Posterior cingulate gyrus (tissue), 11 donors: ENCODE results near the gene OXLD1.
"Not testable (repeated sequence)": the region's sequence is repeated elsewhere in the genome, so short reads cannot be mapped to it uniquely, and the experiment has no call there.

Experiments
- DNase-seq, 10 donors: peaks; one replicate each; pipeline versions ENCODE4 v3.0.0 to v3.0.0-alpha.2; 2020 to 2021; ENCODE audit warnings: mixed read lengths in 3 of 10
- intact Hi-C: fragments of 100-400 bp; cut with DNase I; formaldehyde crosslinking; loops from one replicate; pipeline ENCODE4 v1.15.1; 2023

The OXLD1 gene

DNA sequence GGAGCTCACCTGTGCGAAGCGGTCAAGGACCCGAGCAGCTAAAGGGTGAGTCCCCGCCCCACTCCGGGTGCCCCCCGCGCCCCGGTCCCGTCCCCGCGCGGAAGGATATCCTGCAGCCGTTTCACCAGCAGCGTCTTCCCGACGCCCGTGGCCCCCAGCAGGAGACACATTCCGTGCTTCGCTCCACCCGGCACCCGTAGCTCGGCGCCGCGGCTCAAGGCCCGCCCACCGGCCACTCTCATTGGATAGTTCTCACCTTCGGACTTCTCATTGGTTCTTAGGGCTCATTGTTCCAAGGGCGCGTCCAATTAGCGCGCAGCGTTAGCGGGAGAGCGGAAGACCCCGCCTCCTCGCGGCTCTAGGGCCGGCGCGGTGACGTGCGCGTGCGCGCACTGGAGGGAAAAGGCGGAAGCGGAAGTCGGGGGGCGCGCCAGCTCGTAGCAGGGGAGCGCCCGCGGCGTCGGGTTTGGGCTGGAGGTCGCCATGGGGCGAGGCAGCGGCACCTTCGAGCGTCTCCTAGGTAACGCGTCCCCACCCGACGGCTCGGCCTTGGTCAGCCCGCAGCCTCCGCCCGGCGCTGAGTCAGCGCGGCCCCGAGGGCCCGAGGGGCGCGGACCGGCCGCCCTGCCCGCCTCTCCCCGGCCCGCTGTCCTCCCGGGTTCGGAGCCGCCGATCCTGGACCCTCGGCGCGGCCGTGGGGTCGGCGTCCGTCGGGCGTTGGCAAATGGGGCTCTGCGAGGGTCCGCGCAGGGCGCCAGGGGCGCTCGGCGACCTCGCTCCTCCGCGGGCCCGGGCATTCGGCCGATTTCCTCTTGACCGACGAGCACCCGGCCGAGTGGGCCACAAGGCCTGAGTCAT lies 17.4 kb upstream of the OXLD1 start, which contains the start of the genes ARL16 and HGS:
TSS of gene ARL16 (minus strand) at position 214 of the 858 bp plus-strand sequence. CDS start at position 170, 44 bp downstream.
TSS of gene HGS (plus strand) at position 428 of the 858 bp plus-strand sequence. CDS start at position 484, 56 bp downstream.
- DNase-seq: peak; percentile 95 to 99 (median 96)
- intact Hi-C loops: loop anchor here (1.0 to 5.0 kb wide), 2 partner anchors 19 to 47 kb away; partner anchors contain the start of genes MRPL12, NPLOC4 and TSPAN10

DNA sequence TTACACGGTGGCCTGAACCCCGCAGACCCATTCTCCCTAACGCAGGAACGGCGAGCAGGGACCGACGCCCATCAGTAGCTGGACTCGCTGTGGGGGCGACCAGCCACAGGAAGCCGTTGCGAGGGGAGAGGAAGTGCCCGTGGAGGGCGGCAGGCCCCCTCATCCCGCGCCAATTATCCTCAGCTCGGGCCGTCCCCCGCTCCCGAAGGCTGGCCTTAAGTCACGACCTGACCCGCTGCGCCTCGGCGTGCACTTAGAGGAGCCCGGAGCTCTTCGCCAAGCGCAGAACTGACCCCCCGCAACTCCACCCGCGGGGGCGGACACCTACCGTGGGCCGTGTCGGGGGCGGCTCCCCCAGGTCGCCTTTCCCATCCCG lies 16.8 kb upstream of the OXLD1 start:
- peak in 1 of 10 donors; percentile 30 for DNase-seq
- intact Hi-C loops: loop anchor here (5.0 kb wide), 1 partner anchor 46 kb away; the partner anchor contains the start of genes NPLOC4 and TSPAN10

DNA sequence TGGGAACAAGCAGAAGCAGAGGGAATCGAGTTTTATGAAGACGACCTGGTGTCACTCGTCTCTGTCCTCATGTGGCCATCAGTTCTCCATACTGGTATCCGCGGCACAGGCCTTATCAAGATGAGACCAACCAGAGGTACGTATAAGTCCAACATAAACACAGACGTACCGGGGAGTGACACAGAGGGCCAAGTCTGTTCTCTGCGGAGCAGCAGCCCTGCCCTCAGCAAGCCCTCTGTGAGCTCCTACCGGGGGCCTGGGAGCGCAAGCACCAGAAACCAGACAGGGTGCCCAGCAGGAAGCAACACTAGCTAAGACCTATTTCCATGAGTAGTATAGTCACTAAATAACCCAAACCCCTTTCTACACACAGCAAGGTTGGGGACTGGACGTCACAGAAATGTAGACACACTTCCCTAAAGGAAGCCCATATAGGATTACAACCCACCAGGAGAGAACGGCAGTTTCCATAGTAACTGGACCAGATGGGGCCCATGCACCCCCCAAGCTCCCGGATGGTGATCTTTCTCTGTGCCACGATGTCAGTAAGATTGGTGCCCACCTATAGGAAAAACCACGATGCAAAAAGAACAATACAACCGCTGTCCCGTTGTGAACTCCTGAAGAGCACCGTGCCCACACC lies 16.3 kb upstream of the OXLD1 start:
- no peak for DNase-seq
- intact Hi-C loops: loop anchor here (5.0 kb wide), 1 partner anchor 45 kb away; the partner anchor contains the start of genes NPLOC4 and TSPAN10

DNA sequence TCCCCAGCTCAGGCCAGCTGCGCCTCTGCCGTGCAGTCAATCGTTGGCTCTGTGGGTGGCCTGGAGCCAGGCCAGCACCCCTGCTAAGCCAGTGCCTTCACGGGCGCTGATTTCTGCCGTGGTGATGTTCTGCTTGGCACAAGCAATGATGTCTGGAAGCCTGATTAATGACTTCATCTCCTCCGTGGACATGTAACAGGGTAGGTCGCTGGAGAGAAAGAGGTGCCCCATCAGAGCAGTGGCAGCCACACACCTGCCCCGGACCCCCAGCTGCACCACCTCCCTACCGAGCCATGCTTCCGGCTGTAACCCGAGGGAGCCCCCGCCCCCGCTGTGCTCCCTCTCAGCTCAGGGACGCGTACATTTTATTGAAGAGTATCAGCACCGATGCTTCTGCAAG lies 15.3 kb upstream of the OXLD1 start:
- intact Hi-C loops: loop anchor here (5.0 kb wide), 1 partner anchor 44 kb away; the partner anchor contains the start of genes NPLOC4 and TSPAN10
- DNase-seq: no peak

DNA sequence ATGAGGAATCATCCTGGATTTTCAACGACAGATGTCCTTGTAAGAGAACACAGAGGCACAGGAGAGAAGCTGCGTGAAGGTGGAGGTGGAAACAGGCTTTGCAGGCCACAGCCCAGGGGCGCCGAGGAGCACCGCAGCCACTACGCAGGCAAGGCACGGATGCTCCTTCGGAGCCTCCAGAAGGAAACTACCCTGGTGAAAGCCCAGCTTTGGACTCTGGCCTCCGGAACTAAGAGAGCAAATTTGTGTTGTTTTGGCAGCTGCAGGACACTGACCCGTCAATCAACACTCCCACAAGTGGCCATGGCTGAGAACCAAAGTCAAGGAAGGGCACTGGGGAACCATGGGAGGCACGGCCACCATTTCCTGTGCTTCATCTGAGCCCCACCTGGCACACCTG lies 13.7 kb upstream of the OXLD1 start:
- intact Hi-C loops: loop anchor here (5.0 kb wide), 1 partner anchor 43 kb away; the partner anchor contains the start of genes NPLOC4 and TSPAN10
- no peak for DNase-seq

DNA sequence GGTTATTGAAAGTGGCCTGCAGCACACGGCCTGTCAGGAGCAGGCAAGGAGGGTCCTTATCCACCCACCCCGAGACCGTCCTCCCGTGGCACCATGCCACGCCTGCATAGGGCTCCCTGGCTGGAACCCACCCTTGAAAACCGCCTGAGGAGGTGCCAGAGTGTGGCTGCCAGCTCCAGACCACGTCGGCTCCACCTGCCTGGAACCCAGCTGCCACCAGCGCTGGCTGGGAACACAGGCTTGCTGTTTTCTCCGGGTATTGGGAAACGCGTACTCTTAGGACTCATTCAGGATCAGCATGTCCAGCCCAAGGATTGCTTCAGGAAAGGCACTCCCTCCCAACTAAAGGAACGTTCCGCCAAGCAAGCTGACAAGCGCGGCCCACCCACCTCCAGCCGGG lies 10.5 kb upstream of the OXLD1 start:
- intact Hi-C loops: no loop called here
- no peak for DNase-seq

DNA sequence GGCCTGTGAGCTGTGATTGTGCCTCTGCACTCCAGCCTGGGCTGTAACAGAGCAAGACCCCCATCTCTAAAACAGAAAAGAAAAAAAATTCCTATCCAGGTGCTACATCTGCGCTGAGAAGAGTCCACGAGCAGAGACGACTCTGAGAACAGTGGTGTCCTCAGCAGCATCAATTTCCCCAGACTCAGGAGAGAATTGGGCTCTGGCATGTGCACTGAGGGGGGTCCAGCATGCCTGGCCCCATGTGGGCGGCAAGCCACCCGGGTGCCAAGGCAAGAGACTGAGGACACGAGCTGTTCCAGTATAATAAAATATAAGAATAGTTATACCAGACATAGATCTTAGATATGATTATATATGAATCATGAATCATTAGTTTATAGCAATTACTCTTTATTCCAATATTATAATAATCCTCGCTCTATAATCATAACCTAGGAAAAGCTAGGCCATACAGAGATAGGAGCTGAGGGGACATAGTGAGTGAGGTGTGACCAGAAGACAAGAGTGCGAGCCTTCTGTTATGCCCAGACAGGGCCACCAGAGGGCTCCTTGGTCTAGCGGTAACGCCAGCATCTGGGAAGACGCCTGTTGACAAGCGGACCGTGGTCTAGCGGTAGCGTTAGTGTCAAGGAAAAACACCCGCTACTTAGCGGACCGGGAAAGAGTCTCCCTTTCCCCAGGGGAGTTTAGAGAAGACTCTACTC lies 9.3 kb upstream of the OXLD1 start:
- intact Hi-C loops: not testable (repeated sequence)
- peak in 8 of 10 donors; percentile 35 to 92 (median 48) for DNase-seq

DNA sequence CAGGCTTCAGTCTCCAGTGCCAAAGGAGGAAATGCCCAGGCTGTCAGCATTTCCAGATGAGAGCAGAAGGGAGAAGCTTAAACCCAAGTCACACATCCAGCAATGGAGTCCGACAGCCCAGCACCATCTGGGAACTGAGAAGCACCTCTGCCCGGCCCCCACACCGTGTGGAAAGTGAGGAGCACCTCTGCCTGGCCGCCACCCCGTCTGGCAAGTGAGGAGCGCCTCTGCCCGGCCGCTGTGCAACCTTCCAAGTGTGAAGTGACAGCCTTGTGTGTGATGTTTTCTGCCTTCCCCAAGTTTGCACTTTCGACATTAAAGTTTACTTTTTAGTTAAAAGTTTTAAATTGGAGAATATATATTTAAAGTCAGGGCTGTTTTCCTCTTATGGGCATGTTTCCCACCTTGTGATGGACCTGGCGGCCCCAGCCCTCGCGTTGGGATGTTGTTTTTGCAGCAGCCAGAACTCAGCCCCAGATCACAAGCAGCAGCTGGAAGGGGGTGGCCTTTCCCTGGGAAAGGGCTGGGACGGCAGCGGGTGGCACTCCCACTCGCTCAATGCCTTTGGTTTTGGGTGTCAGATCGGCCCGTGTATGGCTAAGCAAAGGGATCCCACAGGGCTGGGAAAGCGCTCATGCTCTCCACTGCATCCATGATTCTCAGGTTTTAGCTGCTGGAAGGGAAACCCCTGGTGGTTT lies 7.3 kb upstream of the OXLD1 start:
- intact Hi-C loops: no loop called here
- DNase-seq: no peak

DNA sequence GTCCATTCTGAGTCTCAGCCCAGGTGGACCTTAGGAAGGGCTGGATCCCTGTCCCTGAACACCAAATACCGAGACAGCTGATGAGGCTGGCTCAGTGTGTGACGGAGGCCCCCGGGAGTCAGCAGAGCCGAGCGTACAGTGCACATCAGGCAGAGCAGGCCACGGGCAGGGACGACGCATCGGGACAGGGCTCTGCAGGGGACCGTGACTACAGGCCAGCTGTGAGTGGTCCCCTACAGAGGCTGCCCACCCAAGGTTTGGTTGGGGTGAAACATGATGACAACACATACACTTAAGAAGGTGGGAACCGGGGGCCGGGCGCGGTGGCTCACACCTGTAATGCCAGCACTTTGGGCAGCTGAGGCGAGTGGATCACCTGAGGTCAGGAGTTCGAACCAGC lies 6.5 kb upstream of the OXLD1 start:
- intact Hi-C loops: no loop called here
- no peak for DNase-seq

DNA sequence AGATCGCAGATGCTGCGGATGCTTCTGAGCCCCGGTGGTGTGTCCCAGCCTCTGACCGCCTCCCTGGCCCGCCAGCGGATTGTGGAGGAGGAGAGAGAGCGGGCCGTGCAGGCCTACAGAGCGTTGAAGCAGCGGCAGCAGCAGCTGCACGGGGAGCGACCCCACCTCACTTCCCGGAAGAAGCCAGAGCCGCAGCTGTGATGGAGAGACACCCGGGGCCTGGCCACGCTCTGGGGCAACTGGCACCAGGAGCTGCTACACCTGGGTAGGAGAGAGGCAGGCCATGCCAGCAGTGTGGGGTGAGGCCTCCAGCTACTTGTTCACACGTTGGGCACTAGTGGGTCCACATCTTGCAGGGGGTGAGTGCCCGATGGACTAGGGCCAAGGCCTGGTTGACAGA lies 6.1 kb upstream of the OXLD1 start:
- intact Hi-C loops: no loop called here
- no peak for DNase-seq

DNA sequence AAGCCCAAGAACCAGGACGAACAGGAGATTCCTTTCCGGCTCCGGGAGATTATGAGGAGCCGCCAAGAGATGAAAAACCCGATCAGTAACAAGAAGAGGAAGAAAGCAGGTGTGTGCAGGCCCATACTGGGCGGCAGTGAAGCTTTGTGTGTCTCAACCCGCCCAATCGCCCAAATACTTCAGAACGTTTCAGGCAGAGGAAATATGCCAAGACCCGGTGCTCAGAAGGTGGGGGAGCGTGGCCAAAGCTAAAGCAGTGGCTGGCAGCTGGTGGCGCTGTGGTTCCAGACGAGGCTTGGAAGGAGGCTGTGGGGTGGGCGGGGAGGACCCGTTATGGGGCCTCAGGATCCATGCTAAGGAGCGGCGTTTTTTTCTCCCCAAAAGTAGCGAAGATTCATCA lies 1.3 kb upstream of the OXLD1 start:
- intact Hi-C loops: loop anchor here (2.0 kb wide), 1 partner anchor 31 kb away; the partner anchor contains the start of genes NPLOC4 and TSPAN10
- no peak for DNase-seq

DNA sequence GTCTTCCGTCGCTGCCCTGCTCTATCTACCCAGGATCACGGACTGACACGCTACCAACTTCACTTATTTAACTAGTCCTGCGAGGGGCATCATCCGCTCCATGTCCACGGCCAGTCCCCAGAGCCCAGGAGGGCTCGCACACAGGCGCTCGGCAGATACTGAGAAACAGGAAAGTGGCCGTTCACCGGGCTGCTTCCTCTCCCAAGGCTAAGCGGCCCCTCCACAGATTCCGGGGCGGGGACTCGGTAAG lies 388 bp downstream of the OXLD1 start:
- intact Hi-C loops: loop anchor here (2.0 kb wide), 1 partner anchor 29 kb away; the partner anchor contains the start of genes NPLOC4 and TSPAN10
- no peak for DNase-seq

DNA sequence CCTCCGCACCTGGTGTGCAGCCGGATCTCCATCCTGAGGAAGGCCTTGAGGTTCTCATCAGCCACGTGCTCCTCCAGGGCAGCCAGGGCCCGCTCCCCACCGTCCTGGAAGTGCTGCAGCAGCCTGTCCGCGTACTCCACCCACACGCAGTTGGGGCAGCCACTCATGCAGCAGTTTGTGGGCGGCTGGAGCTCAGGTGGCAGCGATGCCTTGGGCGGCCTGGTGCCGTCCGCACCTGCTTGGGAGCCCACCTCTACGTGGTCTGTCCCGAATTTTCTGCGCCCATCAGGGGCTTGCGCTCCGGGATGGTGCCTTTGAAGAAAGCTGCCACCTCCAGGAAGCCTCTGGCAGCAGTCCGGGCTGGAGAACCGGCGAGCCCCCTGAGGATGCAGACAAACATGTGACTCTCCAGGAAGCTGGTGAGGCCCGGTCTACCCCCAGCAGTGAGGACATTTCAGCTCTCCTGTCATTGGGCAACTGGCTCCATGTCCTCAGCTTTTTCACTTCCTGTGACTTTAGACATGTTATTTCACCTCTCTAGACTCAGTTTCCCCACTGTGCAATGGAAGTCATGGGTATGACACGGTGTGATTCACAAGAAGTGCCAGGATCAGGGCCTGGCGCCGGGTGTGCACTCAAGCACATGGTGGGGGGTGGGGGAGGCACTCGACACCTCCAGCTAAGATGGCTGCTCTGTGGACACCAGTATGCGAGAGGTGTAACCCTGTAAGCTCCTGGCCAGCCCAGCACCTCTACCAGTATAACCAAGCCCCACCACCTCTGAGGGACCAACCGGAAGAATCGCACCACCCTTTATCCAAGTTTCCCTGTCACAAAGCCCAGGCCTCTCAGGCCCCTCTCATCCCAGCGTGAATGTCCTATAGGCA lies 957 bp downstream of the OXLD1 start:
- intact Hi-C loops: loop anchor here (2.0 kb wide), 1 partner anchor 29 kb away; the partner anchor contains the start of genes NPLOC4 and TSPAN10
- peak in 8 of 10 donors; percentile 28 to 93 (median 60) for DNase-seq

DNA sequence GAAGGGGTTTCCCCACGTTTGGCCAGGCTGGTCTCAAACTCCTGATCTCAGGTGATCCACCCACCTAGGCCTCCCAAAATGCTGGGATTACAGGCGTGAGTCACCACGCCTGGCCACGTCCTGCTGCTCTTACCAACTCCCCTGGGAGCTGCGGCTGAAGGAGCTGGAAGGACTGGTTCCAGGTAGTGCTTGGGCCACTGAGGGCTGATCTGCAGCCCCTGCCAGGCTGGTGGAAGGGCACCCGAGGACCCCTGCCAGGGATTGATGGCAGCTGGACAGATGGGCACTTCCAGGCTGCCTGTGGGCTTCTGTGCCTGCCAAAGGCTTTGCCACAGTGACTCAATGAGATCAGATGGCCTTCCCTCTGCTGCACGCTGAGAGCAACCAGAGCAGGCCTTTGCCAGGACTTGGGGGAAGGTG lies 2.3 kb downstream of the OXLD1 start:
- no peak for DNase-seq
- intact Hi-C loops: no loop called here

DNA sequence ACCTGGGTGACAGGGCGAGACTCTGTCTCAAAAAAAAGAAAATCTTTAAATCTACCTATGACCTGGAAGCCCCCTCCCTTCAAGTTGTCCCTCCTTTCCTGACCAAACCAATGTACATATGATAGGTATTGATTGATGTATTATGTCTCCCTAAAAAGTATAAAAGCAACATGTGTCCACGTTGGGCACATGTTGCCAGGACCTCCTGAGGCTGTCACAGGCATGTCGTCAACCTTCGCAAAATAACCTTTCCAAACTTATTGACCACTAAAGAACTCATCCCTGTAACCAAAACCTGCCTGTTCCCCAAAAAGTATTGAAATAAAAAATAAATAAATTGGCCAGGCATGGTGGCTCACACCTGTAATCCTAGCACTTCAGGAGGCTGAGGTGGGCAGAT lies 4.4 kb downstream of the OXLD1 start:
- intact Hi-C loops: no loop called here
- DNase-seq: no peak

DNA sequence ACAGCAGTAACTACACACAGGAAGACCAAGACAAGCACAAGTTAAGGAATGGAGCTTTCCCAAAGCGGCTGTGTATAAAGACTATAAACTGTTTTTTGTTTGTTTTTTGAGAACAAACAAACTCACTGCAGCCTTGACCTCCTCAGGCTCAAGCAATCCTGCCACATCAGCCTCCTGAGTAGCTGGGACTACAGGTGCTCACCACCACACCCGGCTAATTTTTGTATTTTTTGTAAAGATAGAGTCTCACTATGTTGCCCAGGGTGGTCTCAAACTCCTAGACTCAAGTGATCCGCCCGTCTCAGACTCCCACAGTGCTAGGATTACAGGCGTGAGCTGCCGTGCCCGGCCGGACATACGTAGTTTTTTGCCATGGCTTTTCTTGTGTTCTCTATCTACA lies 6.0 kb downstream of the OXLD1 start:
- no peak for DNase-seq
- intact Hi-C loops: no loop called here

DNA sequence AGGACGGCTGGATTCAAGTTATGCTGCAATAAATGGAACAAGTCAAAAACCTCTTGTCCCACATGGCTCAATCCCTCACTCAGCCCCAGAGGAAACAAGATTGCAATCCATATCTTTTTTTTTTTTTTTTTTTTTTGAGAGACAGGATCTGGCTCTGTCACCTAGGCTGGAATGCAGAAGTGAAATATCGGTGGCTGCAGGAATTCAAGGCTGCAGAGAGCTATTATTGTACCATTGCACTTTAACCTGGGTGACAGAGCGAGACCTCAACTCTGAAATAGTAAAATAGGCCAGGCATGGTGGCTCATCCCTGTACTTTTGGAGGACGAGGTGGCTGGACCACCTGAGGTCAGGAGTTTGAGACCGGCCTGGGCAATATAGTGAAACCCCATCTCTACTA lies 7.4 kb downstream of the OXLD1 start:
- intact Hi-C loops: no loop called here
- no peak for DNase-seq

DNA sequence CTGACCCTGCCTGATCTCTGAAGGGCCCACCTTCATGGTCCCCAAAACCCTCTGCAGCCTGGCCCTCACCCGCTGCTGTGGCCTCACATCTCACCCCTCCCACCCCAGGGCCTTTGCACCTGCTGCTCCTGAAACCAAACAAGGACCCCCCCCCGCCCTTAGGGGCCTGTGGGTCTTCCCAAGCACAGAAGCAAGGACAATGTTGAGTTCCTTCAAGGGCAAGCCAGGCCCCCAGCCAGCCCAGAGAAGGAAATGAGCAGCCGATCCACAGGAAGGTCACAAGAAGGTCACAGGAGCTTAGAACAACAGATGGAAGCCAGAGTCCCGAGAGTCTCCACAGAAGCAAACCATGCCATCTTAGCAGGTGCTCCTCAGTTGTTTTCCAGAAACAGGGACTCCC lies 9.6 kb downstream of the OXLD1 start:
- DNase-seq: no peak
- intact Hi-C loops: no loop called here

DNA sequence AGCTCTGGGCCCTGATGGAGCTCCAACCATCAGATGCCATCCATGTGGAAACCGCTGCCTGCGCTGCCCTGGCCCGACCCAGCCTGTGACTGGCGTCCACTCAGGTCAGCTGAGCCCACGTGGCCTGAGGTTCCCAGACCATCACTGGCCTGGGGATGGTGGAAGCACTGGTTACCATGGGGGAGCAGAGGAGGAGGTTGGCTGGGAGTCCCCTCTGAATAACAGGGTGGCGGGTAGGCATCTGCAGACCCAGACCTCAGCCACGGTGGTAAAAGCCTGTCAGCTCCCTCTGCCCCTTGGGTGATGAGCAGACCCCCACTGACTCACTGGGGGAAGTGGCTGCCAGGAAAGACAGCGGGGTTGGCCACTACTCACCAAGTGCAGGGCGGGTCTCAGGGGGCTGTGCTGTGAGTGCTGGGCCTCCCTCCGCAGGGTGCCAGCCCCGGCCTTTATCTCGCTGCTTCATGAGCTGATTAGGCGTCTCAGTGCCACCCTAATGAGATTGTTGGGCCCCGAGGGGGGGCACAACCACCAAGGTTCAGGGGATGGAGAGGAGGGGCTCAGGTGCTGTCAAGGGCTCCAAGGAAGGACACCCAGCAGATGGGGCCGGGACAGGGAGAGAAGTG lies 10.2 kb downstream of the OXLD1 start, which contains the start of gene PDE6G:
TSS of gene PDE6G (minus strand) at position 425 of the 626 bp plus-strand sequence. CDS start 3,237 bp downstream, outside the sequence.
- intact Hi-C loops: no loop called here
- no peak for DNase-seq
